Measurements from ENCODE around the gene IRS4.

Gene IRS4

GRCh38 chrX:108736509-108737479 is at the start of gene IRS4:
Gene IRS4, minus strand, starts transcription at chrX:108736563.
- DNase-seq (ENCODE audit: low spot score) = no peak

DNA sequence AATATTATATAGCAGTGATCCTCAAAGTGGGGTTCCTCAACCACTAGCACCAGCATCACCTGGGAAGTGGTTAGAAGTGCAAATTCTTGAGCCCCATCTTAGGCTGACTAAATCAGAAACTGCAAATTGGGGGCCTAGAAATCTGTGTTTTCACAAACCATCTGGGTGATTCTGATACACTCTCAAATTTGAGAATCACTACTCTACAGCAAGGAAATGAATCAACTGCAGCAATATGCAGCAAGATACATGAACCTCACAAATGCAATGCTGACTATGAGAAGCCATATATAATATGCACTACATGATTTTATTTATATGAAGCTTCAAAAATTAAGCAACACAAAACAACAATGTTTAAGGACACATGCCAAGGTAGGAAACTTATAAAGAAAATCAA is 36.2 kb upstream of the IRS4 start:
- no peak for DNase-seq (ENCODE audit: low spot score)

DNA sequence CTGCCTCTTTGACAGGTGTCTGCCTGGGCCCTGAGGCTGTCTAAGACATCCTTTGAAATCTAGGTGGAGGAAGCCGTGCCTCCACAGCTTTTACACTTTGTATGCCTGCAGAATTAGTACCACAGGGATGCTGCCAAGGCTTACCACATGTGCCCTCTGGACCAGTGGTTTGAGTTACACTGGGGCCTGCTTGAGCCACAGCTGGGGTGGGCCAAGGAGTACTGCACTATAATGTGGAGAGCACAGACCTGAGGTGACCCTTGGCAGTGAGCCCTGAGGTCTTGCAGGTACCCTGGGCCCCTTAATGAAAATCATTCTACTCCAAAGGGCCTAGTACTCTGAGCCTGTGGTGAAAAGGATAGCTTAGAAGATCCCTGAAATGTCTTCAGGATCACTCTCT is 27.2 kb upstream of the IRS4 start:
- no peak for DNase-seq (ENCODE audit: low spot score)

DNA sequence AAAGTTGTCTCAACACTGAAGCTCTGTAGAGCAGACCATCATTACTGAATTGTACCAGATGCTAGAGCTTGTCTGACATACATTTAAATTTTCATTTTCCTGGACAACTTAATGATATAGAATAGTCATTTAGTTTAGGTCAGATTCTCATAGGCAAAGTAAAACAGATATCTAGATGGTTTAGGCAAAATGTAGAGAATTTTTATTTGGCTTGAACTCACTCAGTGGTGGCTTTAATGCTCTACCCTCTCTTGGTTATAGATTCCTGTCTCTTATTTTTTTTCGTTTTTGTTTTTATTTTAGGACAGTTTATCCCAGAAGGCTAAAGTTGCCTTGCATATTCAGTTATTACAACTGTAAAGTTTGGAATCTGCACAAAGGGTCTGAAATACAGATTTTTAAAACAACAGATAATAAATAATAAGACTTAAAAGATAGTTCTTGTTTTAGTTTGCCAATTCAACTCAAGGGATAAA is 4.0 kb upstream of the IRS4 start:
- DNase-seq (ENCODE audit: low spot score) = no peak

GRCh38 chrX:108737754-108738153 is 1.4 kb upstream of the IRS4 start:
- DNase-seq (ENCODE audit: low spot score) = no peak

DNA sequence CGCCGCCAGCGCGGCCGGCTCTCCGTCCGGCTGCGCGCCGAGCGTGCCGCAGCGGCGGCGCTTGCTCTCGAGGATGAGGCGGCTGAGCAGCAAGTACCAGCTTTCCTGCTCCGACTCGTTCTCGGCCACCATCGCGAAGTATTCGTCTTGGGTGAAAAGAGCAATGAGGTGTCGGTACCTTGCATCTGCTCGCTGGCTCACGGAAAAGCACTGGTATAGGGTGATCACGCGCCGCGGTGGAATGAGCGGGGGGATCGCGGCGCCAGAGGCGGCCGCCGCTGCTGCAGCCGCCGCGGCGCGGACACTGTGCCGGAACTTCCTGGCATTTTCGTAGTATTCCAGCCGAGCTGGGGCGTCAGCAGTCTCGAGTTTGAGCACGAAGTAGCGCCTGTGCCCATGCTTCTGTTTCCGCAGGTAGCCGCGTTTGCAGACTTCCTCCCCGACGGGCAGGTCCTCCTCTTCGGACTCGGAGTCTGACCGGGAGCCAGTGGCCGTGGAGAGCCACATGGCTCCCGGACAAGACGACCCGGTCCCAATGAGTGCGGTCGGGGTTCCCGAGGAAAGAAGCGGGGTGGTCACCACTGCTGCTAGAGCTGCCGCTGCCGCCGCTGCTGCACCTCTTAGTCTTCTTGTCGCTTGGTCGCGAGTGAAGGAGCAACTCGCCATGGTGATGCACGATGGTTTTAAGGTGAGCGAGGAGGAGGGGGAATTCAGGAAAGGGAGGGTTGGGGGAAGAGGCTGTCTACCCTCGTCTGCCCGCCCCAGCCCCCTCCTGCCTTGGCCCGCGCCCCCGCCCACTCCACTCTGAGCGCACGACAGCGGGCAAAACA is 469 bp downstream of the IRS4 start:
- no peak for DNase-seq (ENCODE audit: low spot score)

GRCh38 chrX:108735091-108735678 is 1.2 kb downstream of the IRS4 start:
- DNase-seq (ENCODE audit: low spot score) = no peak

GRCh38 chrX:108734426-108734825 is 1.9 kb downstream of the IRS4 start:
- DNase-seq (ENCODE audit: low spot score) = no peak

DNA sequence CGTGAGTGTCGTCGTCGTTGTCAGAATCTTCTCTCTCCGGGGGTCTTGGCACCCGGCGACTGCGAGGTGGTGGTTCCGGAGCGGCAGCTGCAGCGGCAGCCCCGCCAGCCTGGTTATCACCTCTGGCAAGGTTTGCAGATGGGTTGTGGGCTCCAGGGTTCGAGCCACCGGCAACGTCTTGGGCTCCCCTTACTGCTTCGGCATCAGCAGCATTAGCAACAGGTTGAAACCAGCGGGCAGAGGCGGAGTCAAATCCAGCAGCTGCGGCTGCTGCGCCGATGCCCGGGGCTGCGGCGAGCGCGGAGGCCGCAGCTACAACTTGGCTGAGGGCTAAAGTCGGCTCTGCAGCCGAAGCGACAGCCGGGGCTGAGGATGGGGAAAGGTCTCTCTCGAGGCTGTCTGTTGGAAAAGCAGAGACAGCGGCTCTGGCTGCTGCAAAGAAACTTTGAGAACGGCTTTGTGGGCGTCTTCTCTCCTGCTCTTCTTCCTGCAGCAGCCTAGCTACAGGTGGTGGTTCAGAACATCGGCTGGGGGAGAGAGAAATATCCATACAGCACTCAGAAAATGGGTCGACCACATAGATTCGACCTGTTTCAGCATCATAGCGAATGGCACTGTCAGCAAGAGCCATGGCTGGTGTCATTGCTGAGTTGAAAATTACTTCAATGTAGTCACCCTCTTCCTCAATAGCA is 3.6 kb downstream of the IRS4 start:
- no peak for DNase-seq (ENCODE audit: low spot score)

- no peak for DNase-seq (ENCODE audit: low spot score)
Observed at GRCh38 chrX:108731153-108731552, 5.2 kb downstream of the IRS4 start.

DNA sequence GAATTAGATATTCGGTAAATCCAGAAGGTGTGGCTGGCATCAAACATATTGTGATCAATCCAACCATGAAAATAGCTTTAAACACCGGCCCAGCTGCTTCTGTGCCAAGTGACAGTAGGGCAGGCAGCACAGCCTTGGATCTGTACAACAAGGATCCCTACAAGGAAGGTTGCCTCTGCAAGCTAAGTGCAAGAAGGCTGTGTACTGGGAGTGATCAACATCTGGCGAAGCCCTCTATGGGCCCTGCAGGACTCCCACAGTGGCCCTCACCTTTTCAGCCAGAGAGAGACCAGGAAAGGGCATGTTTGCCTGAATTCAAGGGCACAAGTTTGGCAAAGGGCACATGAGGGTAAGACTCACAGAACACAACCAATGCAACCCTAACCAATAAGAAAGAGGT is 9.6 kb downstream of the IRS4 start:
- no peak for DNase-seq (ENCODE audit: low spot score)

- DNase-seq (ENCODE audit: low spot score) = no peak
Observed at GRCh38 chrX:108722561-108722960, 13.8 kb downstream of the IRS4 start.

- no peak for DNase-seq (ENCODE audit: low spot score)
Observed at GRCh38 chrX:108712886-108713285, 23.5 kb downstream of the IRS4 start.

DNA sequence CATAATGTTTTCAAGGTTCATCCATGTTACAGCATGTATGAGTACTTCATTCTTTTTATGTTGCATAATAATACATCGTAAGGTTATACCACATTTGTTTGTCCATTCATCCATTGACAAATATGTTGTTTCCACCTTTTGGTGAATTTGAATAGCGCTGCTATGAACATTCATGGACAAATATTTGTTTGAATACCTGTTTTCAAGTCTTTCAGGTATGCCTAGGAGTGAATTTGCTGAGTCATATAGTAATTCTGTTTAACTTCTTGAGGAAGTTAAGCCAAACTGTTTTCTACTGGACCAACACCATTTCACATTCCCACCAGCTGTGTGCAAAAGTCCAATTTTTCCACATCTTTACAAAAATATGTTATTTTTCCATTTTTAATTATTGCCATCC is 31.5 kb downstream of the IRS4 start:
- DNase-seq (ENCODE audit: low spot score) = no peak

- no peak for DNase-seq (ENCODE audit: low spot score)
Observed at GRCh38 chrX:108702530-108702929, 33.8 kb downstream of the IRS4 start.

DNA sequence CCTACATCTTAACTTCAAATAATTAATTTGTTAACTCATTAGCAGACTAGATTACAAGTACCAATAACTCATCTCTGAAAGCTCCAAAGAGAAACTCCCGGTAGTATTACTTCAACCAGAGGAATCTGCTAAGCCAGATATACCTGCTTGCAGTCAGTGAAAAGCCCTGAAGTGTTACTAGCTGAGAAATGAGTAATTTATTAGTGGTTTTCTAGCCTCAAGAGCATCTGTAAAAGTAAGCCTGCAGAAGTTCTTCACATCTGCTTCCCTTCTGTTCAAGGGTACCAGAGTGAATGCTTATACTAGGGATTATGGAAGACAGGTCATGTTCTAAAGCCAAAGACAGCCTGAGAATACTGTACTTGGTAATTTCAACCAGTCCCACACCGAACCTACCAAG is 34.7 kb downstream of the IRS4 start:
- no peak for DNase-seq (ENCODE audit: low spot score)

- DNase-seq (ENCODE audit: low spot score) = no peak
Observed at GRCh38 chrX:108699368-108699767, 37.0 kb downstream of the IRS4 start.

GRCh38 chrX:108696690-108697089 is 39.7 kb downstream of the IRS4 start:
- DNase-seq (ENCODE audit: low spot score) = no peak

All from CD4-positive, alpha-beta T cell treated with Interleukin-15 for 4 hours (primary cell).